Measurements from ENCODE around the gene ZNF530. TPM values are rescaled to one million over a fixed set of nuclear protein-coding genes. Genes with fewer than 3 reads are reported as not detected.

Gene ZNF530
- total RNA-seq, 1 experiment from 2014 or later, result 3.8 TPM

GRCh38 chr19:57560049-57560491, 39.6 kb upstream of the ZNF530 start (continued):
- TF ChIP-seq REST (IDR thresholded peaks at IDR 0.05; ENCODE audit: low read depth) (no peak), SIN3A (IDR thresholded peaks at IDR 0.05; ENCODE audit: low read depth) (no peak)

GRCh38 chr19:57563547-57563946, 36.1 kb upstream of the ZNF530 start:
- DNase-seq (ENCODE audit: low read depth, low spot score) (no peak), ATAC-seq (no peak)
- RAD21 ChIA-PET (ENCODE audit: low non-redundant PET in 1 of 2, low total read pairs in 2 of 2, uncharacterized antibody in 2 of 2, unreplicated experiment in 2 of 2), result no interaction called here
- TF ChIP-seq REST (IDR thresholded peaks at IDR 0.05; ENCODE audit: low read depth) (no peak), ELF1 (IDR thresholded peaks at IDR 0.05; ENCODE audit: borderline replicate concordance, low read depth) (no peak), JUND (IDR thresholded peaks at IDR 0.05) (no peak), ATF3 (IDR thresholded peaks at IDR 0.05) (no peak), SP1 (IDR thresholded peaks at IDR 0.05; ENCODE audit: low read depth) (no peak), MAX (IDR thresholded peaks at IDR 0.05) (no peak), ZBTB33 (IDR thresholded peaks at IDR 0.05; ENCODE audit: extremely low read depth, insufficient replicate concordance, low read length) (no peak)
- no peaks in the 10 kb centered on the region for H3K36me3 ChIP-seq (ENCODE audit: control insufficient read depth in 1 of 2, insufficient read depth in 2 of 2, low read length in 2 of 2)
- no peak overlapping the region for H3K27ac ChIP-seq (ENCODE audit: low read depth, low read length)
- H4K20me1 ChIP-seq (ENCODE audit: insufficient read depth), result no peaks in the 10 kb centered on the region
- no peak overlapping the region for H3K9ac ChIP-seq (ENCODE audit: low read length)
- H3K4me3 ChIP-seq (replicated peaks in 1 of 2; ENCODE audit: low read depth in 1 of 2, low read length in 2 of 2), result no peak overlapping the region
- H3K79me2 ChIP-seq (ENCODE audit: insufficient read depth, low read length), result no peaks in the 10 kb centered on the region
- no peaks in the 10 kb centered on the region for H3K9me2 ChIP-seq (ENCODE audit: insufficient read depth)
- CTCF ChIA-PET, result no interaction called here
- H3K9me3 ChIP-seq (ENCODE audit: control insufficient read depth in 1 of 2, insufficient read depth in 1 of 2, low read depth in 1 of 2, low read length in 2 of 2), result peaks cover 30 to 50% of the 10 kb centered on the region in 2 experiments; a peak in 2 of 4 replicates
- H2AFZ ChIP-seq (ENCODE audit: low read depth, low read length, poor library complexity, severe bottlenecking), result no peak overlapping the region
- POLR2A ChIA-PET, result no interaction called here
- intact Hi-C loops (cut with micrococcal nuclease), result no loop called here
- BruUV-seq (replicated peaks), result no TSS peak
- no peaks in the 10 kb centered on the region for H3K27me3 ChIP-seq (ENCODE audit: insufficient read depth, low read length)
- H3K4me1 ChIP-seq (ENCODE audit: control insufficient read depth in 1 of 2, insufficient read depth in 2 of 2, low read length in 2 of 2), result no peaks in the 10 kb centered on the region
- H3K4me2 ChIP-seq (ENCODE audit: low read length), result no peak overlapping the region

Measured in HCT116 (cell line).